K562 (cell line): Measurements from ENCODE around the gene RANBP3. TPM values are rescaled to one million over a fixed set of nuclear protein-coding genes. Genes with fewer than 3 reads are reported as not detected.
A peak's percentile ranks its signal among the peaks of the same experiment; 100 is the strongest.

ENCODE experiments used
- ADNP ChIP-seq: fragments of 200-800 bp; sonication (Bioruptor generic); IDR thresholded peaks from 2 replicates; pipeline ENCODE4 v1.6.1; 2016; ENCODE audit warnings: missing genetic modification characterization, missing compliant biosample characterization
- CEBPG ChIP-seq, 3 experiments: fragments of 200-800 bp in 1 of 3; sonication (Bioruptor generic) in 1 of 3; sonication (generic) in 1 of 3; formaldehyde crosslinking in 1 of 3; IDR thresholded peaks in 2 of 3; conservative IDR thresholded peaks in 1 of 3; 2 replicates each; pipeline versions ENCODE4 v1.6.1 to v1.8.0; 2016 to 2022; ENCODE audit warnings: missing compliant biosample characterization in 2 of 3, missing genetic modification characterization in 2 of 3, mild to moderate bottlenecking in 1 of 3, missing genetic modification reagents in 1 of 3
- DPF2 ChIP-seq: fragments of 450-650 bp; IDR thresholded peaks from 2 replicates; pipeline ENCODE4 v1.6.1; 2016
- E2F1 ChIP-seq: sonication (generic); formaldehyde crosslinking; IDR thresholded peaks from 2 replicates; pipeline ENCODE4 v1.8.1; 2023; ENCODE audit warnings: mild to moderate bottlenecking, missing genetic modification reagents, moderate library complexity
- GATA2 ChIP-seq: sonication (generic); formaldehyde crosslinking; IDR thresholded peaks from 2 replicates; pipeline ENCODE4 v1.4.0; 2020; ENCODE audit warnings: mild to moderate bottlenecking, missing genetic modification reagents
- KDM1A ChIP-seq, 2 experiments: fragments of 450-650 bp; IDR thresholded peaks; 2 replicates each; pipeline ENCODE4 v1.6.1; 2016; ENCODE audit warnings: mild to moderate bottlenecking in 2 of 2
- KDM5B ChIP-seq: fragments of 200-600 bp; sonication (generic); IDR thresholded peaks from 2 replicates; pipeline ENCODE4 v1.6.1; 2012; ENCODE audit warnings: low read depth, mild to moderate bottlenecking, moderate library complexity, low read length, control low read depth, inconsistent platforms; ENCODE audit not compliant: insufficient replicate concordance
- L3MBTL2 ChIP-seq: fragments of 450-650 bp; IDR thresholded peaks from 2 replicates; pipeline ENCODE4 v1.6.1; 2016; ENCODE audit warnings: mild to moderate bottlenecking, moderate library complexity
- MECOM ChIP-seq: fragments of 250-450 bp; sonication (Bioruptor Pico); IDR thresholded peaks from 2 replicates; pipeline ENCODE4 v1.8.0; 2022; ENCODE audit warnings: inconsistent platforms
- MEF2D ChIP-seq: conservative IDR thresholded peaks from 2 replicates; pipeline ENCODE4 v1.6.1; 2016; ENCODE audit warnings: low read depth, missing genetic modification characterization, missing compliant biosample characterization
- PTBP1 ChIP-seq: fragments of 200-400 bp; formaldehyde crosslinking; IDR thresholded peaks from 2 replicates; pipeline ENCODE4 v1.6.1; 2017; ENCODE audit warnings: low read depth, low read length
- SNAPC5 ChIP-seq: fragments of 250-450 bp; sonication (Bioruptor Pico); IDR thresholded peaks from 2 replicates; pipeline ENCODE4 v1.8.0; 2021; ENCODE audit warnings: moderate library complexity, mild to moderate bottlenecking, inconsistent platforms
- TEAD4 ChIP-seq, 2 experiments: sonication (generic) in 1 of 2; formaldehyde crosslinking in 1 of 2; IDR thresholded peaks; 2 replicates each; pipeline versions ENCODE4 v1.6.1 to v1.8.0; 2012 to 2022; ENCODE audit warnings: borderline replicate concordance in 1 of 2, inconsistent platforms in 1 of 2, low read length in 1 of 2, mild to moderate bottlenecking in 1 of 2, missing genetic modification reagents in 1 of 2
- TGIF2 ChIP-seq: sonication (generic); formaldehyde crosslinking; IDR thresholded peaks from 2 replicates; pipeline ENCODE4 v1.8.1; 2022; ENCODE audit warnings: mild to moderate bottlenecking, missing genetic modification reagents, moderate library complexity
- TRIM28 ChIP-seq: fragments of 450-650 bp; IDR thresholded peaks from 2 replicates; pipeline ENCODE4 v1.6.1; 2017
- ZNF197 ChIP-seq: fragments of 200-800 bp; sonication (Bioruptor generic); IDR thresholded peaks from 2 replicates; pipeline ENCODE4 v1.6.1; 2016; ENCODE audit warnings: low read depth, missing genetic modification characterization, missing compliant biosample characterization
- ZNF239 ChIP-seq: fragments of 250-450 bp; sonication (Bioruptor Pico); IDR thresholded peaks from 2 replicates; pipeline ENCODE4 v1.4.0; 2020; ENCODE audit warnings: mild to moderate bottlenecking
- ZNF583 ChIP-seq: fragments of 250-450 bp; sonication (Bioruptor Pico); IDR thresholded peaks from 2 replicates; pipeline ENCODE4 v1.4.0; 2020
- ZSCAN32 ChIP-seq: fragments of 450-650 bp; formaldehyde crosslinking; IDR thresholded peaks from 2 replicates; pipeline ENCODE4 v1.4.0; 2020; ENCODE audit warnings: mild to moderate bottlenecking, moderate library complexity
- polyA plus RNA-seq, 8 experiments: library from polyadenylated mRNA; depleted of rRNA in 4 of 8; stranded (reverse) in 5 of 8; unstranded in 3 of 8; fragments of >200 nt; fragmentation: Nextera tagmentation in 2 of 8; fragmentation: Illumina TruSeq in 1 of 8; extraction: Ambion mirVana in 2 of 8; extraction: Trizol in 1 of 8; gene quantifications; 2 replicates each; pipeline versions ENCODE4 v1.2.1 to v1.2.3, GENCODE V29; 2011 to 2014; ENCODE audit warnings: inconsistent platforms in 1 of 8, missing spikeins in 1 of 8
- total RNA-seq, 7 experiments: library from RNA; depleted of rRNA in 6 of 7; stranded (reverse); fragments of >200 nt in 6 of 7; fragmentation: Illumina TruSeq in 2 of 7; extraction: Trizol in 2 of 7; gene quantifications; 2 replicates each; pipeline versions ENCODE4 v1.2.1 to v1.2.3, GENCODE V29; 2011 to 2021; ENCODE audit warnings: low replicate concordance in 1 of 7
- TF ChIP-seq, protein P1 (sequence below): fragments of 200-400 bp; formaldehyde crosslinking; IDR thresholded peaks from 2 replicates; pipeline ENCODE4 v1.6.1; 2017; ENCODE audit warnings: mild to moderate bottlenecking, low read depth, low read length, moderate library complexity
- TF ChIP-seq, protein P2 (sequence below): fragments of 250-450 bp; sonication (Bioruptor Pico); IDR thresholded peaks from 2 replicates; pipeline ENCODE4 v1.6.1; 2021; ENCODE audit warnings: mild to moderate bottlenecking

RANBP3 gene
- total and polyA plus RNA-seq, 9 of the 15 experiments (the other 6 are each of a cell fraction or from before 2014, with no cell fraction given): 0.90 to 95.1 (median 63.2) TPM

- TF ChIP-seq CEBPG (CRISPR knock-in tag; IDR thresholded peaks at IDR 0.05): no peak
- no peak for TF ChIP-seq CEBPG (tag; conservative IDR thresholded peaks at IDR 0.05 in 1 of 2, IDR thresholded peaks at IDR 0.05 in 1 of 2)
- peak; percentile 71 to 84; a peak in 3 of 4 replicates for TF ChIP-seq KDM1A (IDR thresholded peaks at IDR 0.05)
- no peak for TF ChIP-seq ZNF197 (CRISPR knock-in tag)
- TF ChIP-seq TRIM28: peak; percentile 61; the same call in 1 of the 2 replicates
- TF ChIP-seq MECOM: no peak
- 0 out of 2 replicates have a peak, but pooled peaks have one; percentile 18 for TF ChIP-seq GATA2 (CRISPR knock-in tag)
- TF ChIP-seq, protein P1, sequence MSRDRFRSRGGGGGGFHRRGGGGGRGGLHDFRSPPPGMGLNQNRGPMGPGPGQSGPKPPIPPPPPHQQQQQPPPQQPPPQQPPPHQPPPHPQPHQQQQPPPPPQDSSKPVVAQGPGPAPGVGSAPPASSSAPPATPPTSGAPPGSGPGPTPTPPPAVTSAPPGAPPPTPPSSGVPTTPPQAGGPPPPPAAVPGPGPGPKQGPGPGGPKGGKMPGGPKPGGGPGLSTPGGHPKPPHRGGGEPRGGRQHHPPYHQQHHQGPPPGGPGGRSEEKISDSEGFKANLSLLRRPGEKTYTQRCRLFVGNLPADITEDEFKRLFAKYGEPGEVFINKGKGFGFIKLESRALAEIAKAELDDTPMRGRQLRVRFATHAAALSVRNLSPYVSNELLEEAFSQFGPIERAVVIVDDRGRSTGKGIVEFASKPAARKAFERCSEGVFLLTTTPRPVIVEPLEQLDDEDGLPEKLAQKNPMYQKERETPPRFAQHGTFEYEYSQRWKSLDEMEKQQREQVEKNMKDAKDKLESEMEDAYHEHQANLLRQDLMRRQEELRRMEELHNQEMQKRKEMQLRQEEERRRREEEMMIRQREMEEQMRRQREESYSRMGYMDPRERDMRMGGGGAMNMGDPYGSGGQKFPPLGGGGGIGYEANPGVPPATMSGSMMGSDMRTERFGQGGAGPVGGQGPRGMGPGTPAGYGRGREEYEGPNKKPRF: no peak
- TF ChIP-seq ZNF583 (CRISPR knock-in tag): no peak
- no peak for TF ChIP-seq ZNF239 (CRISPR knock-in tag)
- peak; percentile 58; the same call in 1 of the 2 replicates for TF ChIP-seq ADNP (tag)
- no peak for TF ChIP-seq E2F1
- TF ChIP-seq SNAPC5 (CRISPR knock-in tag): no peak
- 0 out of 2 replicates have a peak, but pooled peaks have one; percentile 32 for TF ChIP-seq DPF2
- TF ChIP-seq, protein P2, sequence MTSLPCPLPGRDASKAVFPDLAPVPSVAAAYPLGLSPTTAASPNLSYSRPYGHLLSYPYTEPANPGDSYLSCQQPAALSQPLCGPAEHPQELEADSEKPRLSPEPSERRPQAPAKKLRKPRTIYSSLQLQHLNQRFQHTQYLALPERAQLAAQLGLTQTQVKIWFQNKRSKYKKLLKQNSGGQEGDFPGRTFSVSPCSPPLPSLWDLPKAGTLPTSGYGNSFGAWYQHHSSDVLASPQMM (CRISPR knock-in tag): no peak
- peak; percentile 90; the same call in 1 of the 2 replicates for TF ChIP-seq PTBP1
- TF ChIP-seq L3MBTL2: no peak
- no peak for TF ChIP-seq KDM5B
- TF ChIP-seq TEAD4 (IDR thresholded peaks at IDR 0.05; ENCODE audit: low read length): peak; percentile 36; the same call in 1 of the 2 replicates
- TF ChIP-seq TEAD4 (CRISPR knock-in tag; IDR thresholded peaks at IDR 0.05; ENCODE audit: borderline replicate concordance): no peak
- TF ChIP-seq MEF2D (tag): no peak
- TF ChIP-seq ZSCAN32 (CRISPR knock-in tag): no peak
- TF ChIP-seq TGIF2 (CRISPR knock-in tag): no peak
Observed at GRCh38 chr19:5991244-5991838, 13.4 kb upstream of the RANBP3 start (continued).
